Measurements from ENCODE around the gene ANKRD36.

GRCh38 chr2:97095661-97096060 is 17.3 kb upstream of the ANKRD36 start:
- TF ChIP-seq CTCF (IDR thresholded peaks at IDR 0.05) (no peak), POLR2A (IDR thresholded peaks at IDR 0.05) (no peak)
